ENCODE results near the gene LHFPL3.

DNA sequence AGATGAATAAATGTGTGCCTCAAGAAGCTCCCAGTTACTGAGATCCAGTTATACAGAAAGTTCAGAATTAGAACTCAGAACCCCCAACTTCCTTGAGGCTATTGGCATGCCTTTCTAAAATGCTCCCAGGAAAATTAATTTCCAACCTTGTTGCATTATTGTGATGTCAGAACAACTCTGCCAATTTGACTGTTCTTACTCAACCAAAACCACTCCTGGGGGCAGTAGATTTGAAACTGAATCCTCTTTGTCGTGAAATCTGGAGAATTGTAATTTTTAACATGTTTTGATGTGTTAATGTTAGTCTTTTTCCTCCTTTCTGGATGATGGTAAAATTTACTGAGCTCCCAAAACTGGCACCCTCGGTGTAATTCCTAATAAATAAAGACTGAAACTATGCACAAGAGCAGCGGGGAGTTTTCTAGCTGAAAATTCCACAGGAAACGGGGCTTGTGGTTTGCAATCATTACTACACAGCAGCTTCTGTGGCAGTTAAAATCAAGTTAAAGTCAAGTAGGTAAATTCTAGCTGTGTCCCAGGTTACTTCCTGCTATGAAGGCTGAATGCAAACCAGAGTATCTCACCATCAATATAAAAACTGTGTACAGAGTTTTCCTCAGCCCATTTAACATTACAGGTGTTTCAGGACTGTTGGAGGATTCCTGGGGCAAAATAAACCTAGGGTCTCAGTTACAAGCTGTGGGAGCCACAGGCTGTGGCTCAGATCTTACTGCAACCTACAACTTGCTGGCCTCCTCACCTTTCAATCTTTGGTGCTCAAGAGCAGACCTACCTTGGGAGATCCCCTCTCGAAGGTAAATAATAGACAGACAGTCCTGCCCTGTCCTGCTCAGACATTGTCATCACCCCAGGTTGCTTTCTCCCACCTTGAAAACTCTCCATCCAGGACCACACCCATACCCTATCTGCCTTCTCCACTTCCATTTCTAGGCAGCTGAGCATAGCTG, 529.3 kb downstream of the LHFPL3 start:
- TF ChIP-seq EP300 (IDR thresholded peaks at IDR 0.05) = no peak
- TF ChIP-seq, protein P1, sequence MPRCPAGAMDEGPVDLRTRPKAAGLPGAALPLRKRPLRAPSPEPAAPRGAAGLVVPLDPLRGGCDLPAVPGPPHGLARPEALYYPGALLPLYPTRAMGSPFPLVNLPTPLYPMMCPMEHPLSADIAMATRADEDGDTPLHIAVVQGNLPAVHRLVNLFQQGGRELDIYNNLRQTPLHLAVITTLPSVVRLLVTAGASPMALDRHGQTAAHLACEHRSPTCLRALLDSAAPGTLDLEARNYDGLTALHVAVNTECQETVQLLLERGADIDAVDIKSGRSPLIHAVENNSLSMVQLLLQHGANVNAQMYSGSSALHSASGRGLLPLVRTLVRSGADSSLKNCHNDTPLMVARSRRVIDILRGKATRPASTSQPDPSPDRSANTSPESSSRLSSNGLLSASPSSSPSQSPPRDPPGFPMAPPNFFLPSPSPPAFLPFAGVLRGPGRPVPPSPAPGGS (IDR thresholded peaks at IDR 0.05) = no peak
